ENCODE measurements around the gene SOX6.

- TF ChIP-seq, protein P1, sequence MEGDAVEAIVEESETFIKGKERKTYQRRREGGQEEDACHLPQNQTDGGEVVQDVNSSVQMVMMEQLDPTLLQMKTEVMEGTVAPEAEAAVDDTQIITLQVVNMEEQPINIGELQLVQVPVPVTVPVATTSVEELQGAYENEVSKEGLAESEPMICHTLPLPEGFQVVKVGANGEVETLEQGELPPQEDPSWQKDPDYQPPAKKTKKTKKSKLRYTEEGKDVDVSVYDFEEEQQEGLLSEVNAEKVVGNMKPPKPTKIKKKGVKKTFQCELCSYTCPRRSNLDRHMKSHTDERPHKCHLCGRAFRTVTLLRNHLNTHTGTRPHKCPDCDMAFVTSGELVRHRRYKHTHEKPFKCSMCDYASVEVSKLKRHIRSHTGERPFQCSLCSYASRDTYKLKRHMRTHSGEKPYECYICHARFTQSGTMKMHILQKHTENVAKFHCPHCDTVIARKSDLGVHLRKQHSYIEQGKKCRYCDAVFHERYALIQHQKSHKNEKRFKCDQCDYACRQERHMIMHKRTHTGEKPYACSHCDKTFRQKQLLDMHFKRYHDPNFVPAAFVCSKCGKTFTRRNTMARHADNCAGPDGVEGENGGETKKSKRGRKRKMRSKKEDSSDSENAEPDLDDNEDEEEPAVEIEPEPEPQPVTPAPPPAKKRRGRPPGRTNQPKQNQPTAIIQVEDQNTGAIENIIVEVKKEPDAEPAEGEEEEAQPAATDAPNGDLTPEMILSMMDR (IDR thresholded peaks at IDR 0.05), result no peak
- TF ChIP-seq POLR2A (IDR thresholded peaks at IDR 0.05), result no peak
These were observed 257.7 kb downstream of the SOX6 start for GRCh38 chr11:16098526-16099205.

Data from right lobe of liver (tissue), 4 donors.